A673 (cell line): ENCODE measurements around the gene CAPN9.

Experiments used
- CTCF ChIP-seq: fragments of 300-800, 200-600 bp; sonication (generic); conservative IDR thresholded peaks from 2 replicates; pipeline ENCODE4 v1.5.1; 2017; ENCODE audit warnings: low read depth, mild to moderate bottlenecking, antibody characterized with exemption, low read length, moderate library complexity, mixed read lengths
- EZH2 ChIP-seq: fragments of 200-600 bp; sonication (generic); IDR thresholded peaks from 2 replicates; pipeline ENCODE4 v1.6.1; 2017; ENCODE audit warnings: borderline replicate concordance, low read depth, mild to moderate bottlenecking, mixed read lengths, antibody characterized with exemption, low read length; ENCODE audit not compliant: poor library complexity, severe bottlenecking

- TF ChIP-seq CTCF (no peak), EZH2 (no peak)
Observed at GRCh38 chr1:230797376-230797920, 50.3 kb downstream of the CAPN9 start.
